Measurements from ENCODE around the gene NRG2. TPM values are rescaled to one million over a fixed set of nuclear protein-coding genes. Genes with fewer than 3 reads are reported as not detected.

The NRG2 gene
- total and polyA plus RNA-seq, 11 donors = 0.72 to 4.8 (median 3.4) TPM

- TF ChIP-seq CTCF (IDR thresholded peaks at IDR 0.05) = no peak
- no peak for TF ChIP-seq POLR2A (IDR thresholded peaks at IDR 0.05)
- WGBS, 4 donors = 78 to 87% (median 84%) methylated on average over 3 of the region's 3 CpGs
- Histone ChIP-seq H3K36me3 (no peaks in the 10 kb centered on the region), H3K27ac (no peak overlapping the region), H3K4me1 (no peaks in the 10 kb centered on the region), H3K27me3 (no peaks in the 10 kb centered on the region), H3K9me3 (peaks cover 0 to 12% (median 0%) of the 10 kb centered on the region in 12 donors), H3K4me3 (no peak overlapping the region)
- no peak for DNase-seq
- no peak for ATAC-seq
- intact Hi-C loops (cut with DNase I) = no loop called here
Observed at GRCh38 chr5:139817970-139818369, 225.1 kb downstream of the NRG2 start.

- intact Hi-C loops (cut with DNase I) = no loop called here
- ATAC-seq = no peak
Observed at GRCh38 chr5:139817362-139817761, 225.7 kb downstream of the NRG2 start.

GRCh38 chr5:139816566-139816965, 226.5 kb downstream of the NRG2 start:
- ATAC-seq (no peak), DNase-seq (no peak)
- Histone ChIP-seq H3K27ac (no peak overlapping the region), H3K4me1 (no peaks in the 10 kb centered on the region), H3K9me3 (peaks cover 0 to 12% (median 0%) of the 10 kb centered on the region in 12 donors), H3K36me3 (no peaks in the 10 kb centered on the region), H3K4me3 (no peak overlapping the region), H3K27me3 (no peaks in the 10 kb centered on the region)
- intact Hi-C loops (cut with DNase I) = no loop called here
- TF ChIP-seq CTCF (IDR thresholded peaks at IDR 0.05) (no peak), POLR2A (IDR thresholded peaks at IDR 0.05) (no peak)
- WGBS, 4 donors = 85 to 89% (median 86%) methylated on average over 12 of the region's 12 CpGs

More at GRCh38 chr5:139817362-139817761, 225.7 kb downstream of the NRG2 start:
- Histone ChIP-seq H3K4me1 (no peaks in the 10 kb centered on the region), H3K27ac (no peak overlapping the region), H3K4me3 (no peak overlapping the region), H3K27me3 (no peaks in the 10 kb centered on the region), H3K36me3 (no peaks in the 10 kb centered on the region), H3K9me3 (peaks cover 0 to 12% (median 0%) of the 10 kb centered on the region in 12 donors)
- DNase-seq = no peak
- 78 to 89% (median 86%) methylated on average over 7 to 8 of the region's 8 CpGs for WGBS, 4 donors
- no peak for TF ChIP-seq POLR2A (IDR thresholded peaks at IDR 0.05)
- TF ChIP-seq CTCF (IDR thresholded peaks at IDR 0.05) = no peak

- WGBS, 4 donors = 84 to 93% (median 91%) methylated on average over 11 of the region's 11 CpGs
Observed at GRCh38 chr5:139814704-139815280, 228.3 kb downstream of the NRG2 start.

More at GRCh38 chr5:139814704-139815280, 228.3 kb downstream of the NRG2 start:
- Histone ChIP-seq H3K27me3 (no peaks in the 10 kb centered on the region), H3K9me3 (peaks cover 0 to 12% (median 0%) of the 10 kb centered on the region in 12 donors), H3K27ac (no peak overlapping the region), H3K36me3 (no peaks in the 10 kb centered on the region), H3K4me1 (no peaks in the 10 kb centered on the region), H3K4me3 (no peak overlapping the region)
- ATAC-seq (no peak), DNase-seq (no peak)
- intact Hi-C loops (cut with DNase I) = no loop called here
- TF ChIP-seq POLR2A (IDR thresholded peaks at IDR 0.05) (no peak), CTCF (IDR thresholded peaks at IDR 0.05) (no peak)
